AG08395 (cell line): ENCODE data around the gene KBTBD6.
"Not testable (repeated sequence)": the region's sequence is repeated elsewhere in the genome, so short reads cannot be mapped to it uniquely, and the experiment has no call there.

Source experiments
- DNase-seq: peaks from one replicate; pipeline ENCODE4 v3.0.0; 2012; ENCODE audit warnings: mixed read lengths, low spot score

Gene KBTBD6

DNA sequence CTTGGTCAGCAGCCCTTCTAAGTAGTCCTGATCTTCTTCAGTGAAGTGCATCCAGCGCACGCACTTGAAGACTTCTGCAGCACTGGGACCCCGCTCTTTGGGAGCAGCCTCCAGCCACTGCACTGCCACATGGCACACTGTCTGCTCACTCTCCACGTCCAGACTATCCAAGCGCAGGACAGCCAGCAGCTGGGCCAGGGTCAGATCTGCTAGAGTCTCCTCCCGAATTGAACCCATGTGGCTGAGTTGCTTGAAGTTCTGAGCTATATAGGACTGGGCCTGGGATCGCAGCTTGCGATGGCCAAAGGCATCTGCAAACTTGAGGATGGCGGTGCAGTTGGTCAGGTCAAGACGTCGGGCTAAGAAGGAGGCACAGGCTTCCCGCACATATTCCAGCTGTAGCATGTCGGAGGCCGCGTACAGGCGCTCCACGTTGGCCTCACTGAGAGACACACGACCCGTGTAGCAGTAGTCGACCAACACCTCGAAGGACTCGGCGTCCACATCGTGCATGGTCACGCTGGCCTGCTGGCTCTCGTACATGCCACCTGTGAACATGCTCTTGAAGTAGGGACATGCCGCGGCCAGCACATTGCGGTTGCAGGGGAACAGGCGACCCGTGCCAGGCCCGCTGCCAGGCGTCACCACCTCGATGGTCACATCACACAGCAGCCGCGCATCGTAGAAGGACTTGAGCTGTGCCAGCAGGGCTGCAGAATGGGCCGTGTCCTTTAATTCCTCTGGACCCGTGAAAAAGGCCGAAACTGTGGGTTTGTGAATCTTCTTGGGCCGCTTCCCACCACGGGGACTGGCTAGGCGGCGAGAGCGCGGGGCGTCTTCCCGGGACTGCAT is 716 bp downstream of the KBTBD6 start:
- DNase-seq = not testable (repeated sequence)

DNA sequence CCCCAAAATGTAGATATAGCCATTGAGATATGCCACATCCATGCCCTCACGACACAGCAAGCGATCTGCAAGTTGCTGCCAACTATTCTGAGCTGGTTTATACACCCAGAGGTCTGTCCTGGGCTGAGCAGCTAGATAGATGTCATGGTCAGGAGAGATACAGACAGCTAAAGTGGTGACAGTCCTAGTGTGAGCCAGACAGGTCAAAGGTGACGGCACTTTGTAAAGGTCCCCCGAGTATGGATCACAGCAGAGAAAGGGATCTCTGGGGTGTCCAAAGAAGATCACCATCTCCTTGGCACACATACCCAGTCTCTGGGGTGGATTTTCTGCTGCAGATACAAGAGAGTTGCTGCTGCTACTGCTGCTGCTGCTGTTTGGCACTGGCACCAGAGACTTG is 1.4 kb downstream of the KBTBD6 start:
- DNase-seq = not testable (repeated sequence)

DNA sequence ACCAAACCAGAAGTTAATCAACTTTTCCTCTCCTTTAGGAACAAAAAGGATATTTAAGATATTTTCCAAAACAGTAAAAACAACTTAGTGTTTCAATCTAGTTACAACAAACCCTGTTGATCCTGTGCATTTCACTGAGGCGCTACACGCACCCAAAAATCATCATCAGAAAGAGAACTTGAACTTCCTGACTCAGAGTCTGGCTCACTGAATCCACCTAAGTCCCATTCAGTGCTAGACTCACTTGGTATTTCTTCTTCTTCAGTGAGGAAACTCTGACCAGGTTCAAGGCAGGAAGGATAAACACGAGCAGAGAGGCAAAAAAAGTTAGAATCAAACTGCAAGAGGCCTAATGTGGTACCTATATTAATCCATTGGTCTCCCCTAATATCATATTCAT is 2.2 kb downstream of the KBTBD6 start:
- no peak for DNase-seq

DNA sequence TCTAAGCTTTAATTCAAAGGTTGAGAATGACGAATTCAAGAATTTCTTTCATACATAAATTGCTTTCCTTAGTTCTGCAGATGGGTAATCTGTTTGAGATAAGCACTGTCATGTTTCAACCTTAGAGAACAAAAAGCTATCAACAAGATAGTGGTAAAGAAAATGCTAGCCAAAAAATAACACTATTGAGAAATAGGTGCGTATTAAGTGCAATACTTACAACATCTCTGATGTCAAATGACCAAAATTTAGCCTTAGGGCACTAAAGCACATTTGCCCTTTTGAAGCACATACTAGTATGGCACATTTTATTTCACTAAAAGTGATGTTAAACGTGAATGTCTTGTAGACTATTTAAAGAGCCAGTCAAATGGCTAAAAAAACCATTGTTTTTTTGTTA is 4.9 kb downstream of the KBTBD6 start:
- DNase-seq = no peak

DNA sequence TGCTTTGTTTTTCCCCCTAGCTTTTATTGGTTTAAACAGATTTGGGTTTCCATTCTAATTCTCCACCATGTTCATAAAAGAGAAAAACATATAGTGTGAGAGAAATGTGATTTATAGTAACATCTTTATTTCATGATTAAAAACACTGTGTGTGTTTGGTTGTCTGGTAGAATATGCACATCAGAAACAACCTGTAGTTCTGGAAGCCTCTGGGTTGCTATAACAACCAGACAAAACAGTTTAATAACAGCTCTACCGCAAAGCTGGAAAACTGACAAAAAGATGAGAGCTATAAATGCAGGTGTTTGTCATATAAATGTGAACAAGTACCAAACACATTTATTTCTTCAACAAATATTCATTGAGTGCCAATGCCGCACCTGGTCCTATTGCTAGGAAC is 9.8 kb downstream of the KBTBD6 start:
- DNase-seq = no peak

DNA sequence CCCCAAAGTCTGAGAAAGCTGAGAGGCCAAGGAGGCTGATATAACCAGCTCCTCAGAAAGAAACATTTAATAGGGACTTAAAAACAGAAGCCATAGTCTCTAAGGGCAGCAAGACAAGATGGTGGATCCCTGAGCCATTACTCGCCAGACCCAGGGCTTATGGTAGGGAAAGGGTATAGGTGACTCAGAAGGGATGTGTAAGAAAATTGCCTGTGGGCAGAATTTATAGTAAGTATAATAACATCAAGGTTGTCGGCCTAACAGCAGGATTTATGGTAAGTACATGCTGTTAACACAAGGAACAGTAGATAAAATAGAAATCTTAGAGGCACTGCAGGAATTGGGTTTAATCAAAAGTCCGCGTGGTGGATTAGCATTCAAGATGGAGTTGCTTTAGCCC is 14.7 kb downstream of the KBTBD6 start:
- no peak for DNase-seq

DNA sequence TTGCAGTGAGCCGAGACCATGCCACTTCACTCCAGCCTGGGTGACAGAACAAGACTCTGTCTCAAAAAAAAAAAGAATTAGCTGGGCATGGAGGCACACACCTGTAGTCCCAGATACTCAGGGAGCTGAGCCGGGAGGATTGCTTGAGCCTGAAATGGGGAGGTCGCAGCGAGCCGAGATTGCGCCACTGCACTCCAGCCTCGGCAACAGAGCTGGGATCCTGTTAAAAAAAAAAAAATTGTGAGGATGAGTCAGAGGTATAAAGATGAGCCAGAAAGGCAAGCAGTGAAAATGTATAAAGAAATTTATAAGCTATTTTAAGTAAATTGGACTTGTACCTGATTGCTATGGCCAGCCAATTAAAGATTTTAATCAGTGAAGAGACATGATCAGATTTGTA is 21.1 kb downstream of the KBTBD6 start:
- DNase-seq = no peak

DNA sequence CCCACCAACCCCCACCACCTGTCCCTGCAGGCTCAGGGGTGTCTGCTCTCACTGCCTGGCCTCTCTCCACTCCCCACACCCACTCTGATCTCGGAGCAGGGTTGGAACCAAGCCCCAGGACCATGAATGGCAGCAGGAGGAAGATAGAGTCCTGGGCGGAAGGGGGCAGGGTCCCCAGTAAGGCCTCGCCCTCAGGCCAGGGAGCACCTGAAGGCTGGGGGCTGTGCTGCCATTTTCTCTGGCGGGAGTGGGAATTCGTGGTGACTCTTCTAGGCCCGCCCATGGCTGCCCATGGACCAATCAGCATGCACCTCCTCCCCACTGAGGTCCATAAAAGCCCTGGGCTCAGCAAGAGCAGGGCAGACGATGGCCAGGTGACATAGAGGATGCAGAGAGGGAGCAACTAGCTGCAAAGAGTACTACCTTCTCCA is 25.0 kb downstream of the KBTBD6 start:
- no peak for DNase-seq

DNA sequence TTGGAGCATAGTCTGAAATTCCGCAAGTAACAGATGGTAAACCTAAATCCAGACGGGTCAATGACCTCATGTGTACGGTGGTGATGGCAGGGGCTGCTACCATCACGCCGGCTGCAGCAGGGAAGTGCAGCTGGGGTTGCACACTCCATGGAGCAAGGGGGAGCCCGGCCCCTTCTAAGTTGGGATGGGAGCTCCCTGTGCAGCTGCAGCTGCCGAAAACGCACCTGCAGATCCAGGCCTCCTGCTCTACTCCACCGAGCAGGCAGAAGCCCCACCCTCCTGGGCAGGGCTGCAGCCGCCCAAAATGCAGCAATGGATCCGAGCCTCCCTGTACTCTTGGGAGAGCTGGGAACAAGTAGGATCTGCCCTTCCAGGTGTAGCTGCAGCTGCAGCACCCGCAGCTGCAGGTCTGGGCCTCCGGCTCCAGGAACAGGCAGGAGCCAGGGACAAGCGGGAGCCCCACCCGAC is 25.5 kb downstream of the KBTBD6 start:
- no peak for DNase-seq

DNA sequence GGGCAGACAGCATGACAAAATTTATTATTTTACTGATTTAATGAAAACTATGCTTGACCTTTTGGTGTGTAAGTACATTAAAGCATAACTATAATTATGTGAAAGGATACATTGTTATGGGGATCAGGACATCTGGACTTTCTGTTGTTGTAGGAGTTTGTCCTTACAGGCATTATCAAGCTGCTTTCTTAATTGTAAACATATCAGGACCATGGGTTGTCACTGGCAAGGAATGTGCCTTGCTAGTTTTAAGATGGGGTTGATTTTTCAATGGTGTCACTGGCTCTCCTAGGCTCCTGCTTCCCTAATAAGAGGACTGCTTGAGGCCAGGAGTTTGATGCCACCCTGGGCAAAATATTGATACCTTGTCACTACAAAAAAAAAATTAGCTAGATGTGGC is 32.6 kb downstream of the KBTBD6 start:
- DNase-seq = no peak

DNA sequence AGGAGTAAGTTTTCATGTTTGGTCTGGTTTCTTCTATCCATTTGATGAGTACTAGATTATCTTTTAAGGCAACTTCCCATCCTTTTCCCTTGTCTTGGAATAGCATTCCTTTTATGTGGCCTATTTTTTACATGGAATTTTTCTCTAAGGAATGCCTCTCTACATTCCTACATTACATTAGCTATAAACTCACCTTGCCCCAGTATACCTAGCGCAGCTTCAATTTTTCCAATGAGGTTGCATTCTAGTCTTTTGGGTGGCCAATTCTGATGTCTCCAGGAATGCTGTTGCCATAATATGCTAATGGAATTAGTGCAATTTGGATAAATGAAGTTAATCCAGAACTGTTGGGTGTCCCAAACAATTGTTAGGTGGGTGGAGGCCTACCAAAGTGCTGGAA is 33.8 kb downstream of the KBTBD6 start:
- DNase-seq = no peak

DNA sequence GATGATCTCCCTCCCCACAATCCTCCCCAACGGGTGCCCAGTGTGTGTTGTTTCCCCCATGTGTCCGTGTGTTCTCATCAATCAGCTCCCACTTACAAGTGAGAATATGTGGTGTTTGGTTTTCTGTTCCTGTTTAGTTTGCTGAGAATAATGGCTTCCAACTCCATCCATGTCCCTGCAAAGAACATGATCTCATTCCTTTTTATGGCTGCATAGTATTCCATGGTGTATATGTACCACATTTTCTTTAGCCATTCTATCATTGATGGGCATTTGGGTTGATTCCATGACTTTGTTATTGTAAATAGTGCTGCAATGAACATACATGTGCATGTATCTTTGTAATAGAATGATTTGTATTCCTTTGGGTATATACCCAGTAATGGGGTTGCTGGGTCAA is 36.9 kb downstream of the KBTBD6 start:
- not testable (repeated sequence) for DNase-seq

DNA sequence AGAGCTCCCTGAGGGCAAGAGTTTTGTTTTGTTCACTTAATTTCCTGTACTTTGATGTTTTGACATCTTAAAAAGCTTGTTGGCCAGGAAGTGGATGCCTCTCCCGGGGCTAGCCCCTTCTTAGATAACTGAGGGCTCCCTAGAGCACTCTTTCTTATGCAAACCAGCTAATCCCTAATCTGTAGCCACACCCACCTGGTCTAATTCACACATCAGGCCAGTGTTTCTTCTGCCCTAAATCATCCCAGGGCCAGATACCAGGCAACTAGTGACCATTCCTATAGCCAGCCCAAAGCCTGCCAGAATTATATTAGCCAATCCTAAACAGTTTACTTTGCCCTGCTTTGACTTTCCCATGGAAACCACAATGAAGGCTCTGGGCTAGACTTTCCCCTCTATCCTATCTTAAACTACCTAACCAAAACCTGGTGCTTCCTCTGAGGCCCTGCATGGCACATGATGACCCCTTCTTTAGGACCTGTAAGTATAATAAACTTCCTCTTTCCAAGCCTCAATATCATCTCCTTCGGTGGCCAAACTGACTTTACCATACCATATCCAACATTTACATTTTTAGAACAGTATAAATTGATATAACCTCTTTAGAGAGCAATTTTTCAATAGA is 46.5 kb downstream of the KBTBD6 start:
- DNase-seq = no peak

DNA sequence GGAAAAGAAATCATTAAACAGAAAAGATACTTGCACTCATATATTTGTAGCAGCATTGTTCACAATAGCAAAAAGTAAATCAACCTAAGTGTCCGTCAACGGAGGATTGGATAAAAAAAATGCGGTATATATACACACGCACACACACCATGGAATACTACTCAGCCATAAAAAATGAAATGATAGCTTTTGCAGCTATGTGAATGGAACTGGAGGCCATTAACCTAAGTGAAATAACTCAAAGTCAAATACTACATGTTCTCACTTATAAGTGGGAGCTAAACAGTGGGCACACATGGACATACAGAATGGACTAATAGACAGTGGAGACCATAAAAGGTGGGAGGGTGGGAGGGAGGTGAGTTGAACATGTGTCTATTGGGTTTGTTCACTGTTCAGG is 52.9 kb downstream of the KBTBD6 start:
- no peak for DNase-seq
